MCF 10A (cell line): ENCODE measurements around the gene RPS5. TPM values are rescaled to one million over a fixed set of nuclear protein-coding genes. Genes with fewer than 3 reads are reported as not detected.

Source experiments
- BruUV-seq: library from RNA; stranded (reverse); fragments of 400-500 nt; replicated peaks from 2 replicates; lab custom pipeline; 2021; lab: Mats Ljungman, UMichigan
- CTCF ChIA-PET: fragments of 300-600 bp; sonication (Branson Sonifier 250); formaldehyde crosslinking; extraction: SDS; loops from one replicate; lab custom pipeline; 2021; ENCODE audit warnings: antibody characterized with exemption, inconsistent platforms; lab: Yijun Ruan, JAX
- POLR2A ChIA-PET: fragments of 300-600, 350-650 bp; sonication (Branson Sonifier 250); formaldehyde crosslinking; extraction: SDS; loops from one replicate; lab custom pipeline; 2020; ENCODE audit warnings: antibody characterized with exemption, inconsistent platforms; lab: Yijun Ruan, JAX
- DNase-seq: peaks from one replicate; pipeline ENCODE4 v3.0.0-alpha.2; 2018; ENCODE audit not compliant: unreplicated experiment
- H3K27ac Mint-ChIP-seq: one replicate; pipeline ENCODE4 v1.8.0; 2022; ENCODE audit warnings: mild to moderate bottlenecking, low read depth, mixed read lengths; ENCODE audit not compliant: unreplicated experiment
- H3K27me3 Mint-ChIP-seq: one replicate; pipeline ENCODE4 v1.8.0; 2022; ENCODE audit warnings: mixed read lengths; ENCODE audit not compliant: insufficient read depth, unreplicated experiment
- H3K36me3 Mint-ChIP-seq: one replicate; pipeline ENCODE4 v1.8.0; 2022; ENCODE audit warnings: mild to moderate bottlenecking, moderate library complexity, mixed read lengths; ENCODE audit not compliant: insufficient read depth, unreplicated experiment
- H3K4me1 Mint-ChIP-seq: one replicate; pipeline ENCODE4 v1.8.0; 2022; ENCODE audit warnings: mixed read lengths; ENCODE audit not compliant: insufficient read depth, unreplicated experiment
- H3K4me3 Mint-ChIP-seq: one replicate; pipeline ENCODE4 v1.8.0; 2022; ENCODE audit warnings: mild to moderate bottlenecking, moderate library complexity, mixed read lengths; ENCODE audit not compliant: unreplicated experiment
- H3K9me3 Mint-ChIP-seq: one replicate; pipeline ENCODE4 v1.8.0; 2022; ENCODE audit warnings: mixed read lengths; ENCODE audit not compliant: unreplicated experiment
- CTCF ChIP-seq: fragments of 200-600 bp; IDR thresholded peaks from one replicate; pipeline ENCODE4 v1.8.0; 2022; ENCODE audit warnings: antibody characterized with exemption, mild to moderate bottlenecking; ENCODE audit not compliant: unreplicated experiment
- intact Hi-C: fragments of 100-400 bp; cut with micrococcal nuclease; formaldehyde crosslinking; loops from 2 replicates; pipeline ENCODE4 v1.14.1; 2022
- total RNA-seq: library from RNA; stranded (reverse); gene quantifications from 2 replicates; pipeline ENCODE4 v1.2.3, GENCODE V29; 2022

The RPS5 gene
- total RNA-seq, 1 experiment from 2014 or later = 1,779 TPM

- H3K27me3 Mint-ChIP-seq = no peaks in the 10 kb centered on the region
- no peak for DNase-seq
- no TSS peak for BruUV-seq
- ChIA-PET CTCF (interaction anchor here (0.6 kb wide), 1 partner anchor 66 kb away, joined by 4 read pairs; no protein-coding TSS in a partner anchor), POLR2A (interaction anchor here (0.6 kb wide), 1 partner anchor 22 kb away, joined by 4 read pairs; no protein-coding TSS in a partner anchor)
- peaks cover 5% of the 10 kb centered on the region for H3K4me1 Mint-ChIP-seq
- TF ChIP-seq CTCF = no peak
- peaks cover 6% of the 10 kb centered on the region for H3K9me3 Mint-ChIP-seq
- H3K36me3 Mint-ChIP-seq = peaks cover 17% of the 10 kb centered on the region
- H3K4me3 Mint-ChIP-seq = no peak overlapping the region
- H3K27ac Mint-ChIP-seq = no peak overlapping the region
- intact Hi-C loops = no loop called here
Measured at GRCh38 chr19:58351990-58352755, 34.9 kb upstream of the RPS5 start.

GRCh38 chr19:58352760-58353671, 34.1 kb upstream of the RPS5 start, which contains the start of gene A1BG:
Gene A1BG (minus strand): TSS chr19:58353492. CDS start chr19:58353437, 55 bp downstream.
- H3K4me1 Mint-ChIP-seq = peaks cover 5% of the 10 kb centered on the region
- ChIA-PET POLR2A (interaction anchor here (0.6 to 1.3 kb wide), 2 partner anchors 9 to 23 kb away, joined by 4 read pairs; partner anchors contain the start of gene ZNF497), CTCF (interaction anchor here (0.6 kb wide), 1 partner anchor 65 kb away, joined by 4 read pairs; no protein-coding TSS in a partner anchor)
- no peak within 1 kb of the TSS for H3K27ac Mint-ChIP-seq
- DNase-seq = no peak
- peaks cover 6% of the 10 kb centered on the region for H3K9me3 Mint-ChIP-seq
- H3K27me3 Mint-ChIP-seq = no peaks in the 10 kb centered on the region
- no TSS peak for BruUV-seq
- H3K4me3 Mint-ChIP-seq = no peak within 1 kb of the TSS
- intact Hi-C loops = no loop called here
- H3K36me3 Mint-ChIP-seq = peaks cover 17% of the 10 kb centered on the region
- no peak for TF ChIP-seq CTCF

- H3K4me1 Mint-ChIP-seq = peaks cover 5% of the 10 kb centered on the region
- H3K27ac Mint-ChIP-seq = no peak overlapping the region
- no peak for DNase-seq
- H3K27me3 Mint-ChIP-seq = no peaks in the 10 kb centered on the region
- H3K4me3 Mint-ChIP-seq = no peak overlapping the region
- no TSS peak for BruUV-seq
- H3K9me3 Mint-ChIP-seq = peaks cover 6% of the 10 kb centered on the region
- H3K36me3 Mint-ChIP-seq = peaks cover 17% of the 10 kb centered on the region
- POLR2A ChIA-PET = interaction anchor here (1.3 kb wide), 1 partner anchor 9 kb away, joined by 4 read pairs; the partner anchor contains the start of gene ZNF497
- TF ChIP-seq CTCF = no peak
- CTCF ChIA-PET = interaction anchor here (0.6 kb wide), 1 partner anchor 1145 kb away, joined by 3 read pairs; no protein-coding TSS in a partner anchor
- intact Hi-C loops = no loop called here
Measured at GRCh38 chr19:58353717-58354477, 33.2 kb upstream of the RPS5 start.
